Small intestine (tissue), 16 donors: Measurements from ENCODE around the gene SDHC. TPM values are rescaled to one million over a fixed set of nuclear protein-coding genes. Genes with fewer than 3 reads are reported as not detected.

Source experiments
- DNase-seq, 2 donors: peaks; one replicate each; pipeline versions ENCODE4 v3.0.0 to v3.0.0-alpha.2; 2013
- FAIRE-seq: peaks from 2 replicates; lab custom pipeline; 2012; peaks lifted over from hg19 to GRCh38; lab: Jason Lieb, UNC
- H3K27ac ChIP-seq, 3 donors: one replicate each; pipeline ENCODE4 v1.5.1; 2013; ENCODE audit warnings: low read length in 2 of 3, mild to moderate bottlenecking in 2 of 3, control low read depth in 1 of 3, inconsistent platforms in 1 of 3, low read depth in 1 of 3, moderate library complexity in 1 of 3
- H3K27me3 ChIP-seq, 3 donors: one replicate each; pipeline ENCODE4 v1.6.1; 2013; ENCODE audit warnings: low read length in 3 of 3, inconsistent platforms in 1 of 3; ENCODE audit not compliant: control insufficient read depth in 3 of 3, insufficient read depth in 3 of 3
- H3K36me3 ChIP-seq, 3 donors: one replicate each; pipeline ENCODE4 v1.6.1; 2013; ENCODE audit warnings: low read length in 3 of 3, inconsistent platforms in 1 of 3, low read depth in 1 of 3, mild to moderate bottlenecking in 1 of 3, moderate library complexity in 1 of 3; ENCODE audit not compliant: control insufficient read depth in 3 of 3, insufficient read depth in 2 of 3
- H3K4me1 ChIP-seq, 3 donors: one replicate each; pipeline ENCODE4 v1.6.1; 2013; ENCODE audit warnings: low read length in 2 of 3, inconsistent platforms in 1 of 3, low read depth in 1 of 3, mild to moderate bottlenecking in 1 of 3, moderate library complexity in 1 of 3; ENCODE audit not compliant: control insufficient read depth in 3 of 3, insufficient read depth in 2 of 3
- H3K4me3 ChIP-seq, 3 donors: one replicate each; pipeline ENCODE4 v1.5.1; 2013; ENCODE audit warnings: low read length in 3 of 3, control low read depth in 1 of 3, inconsistent platforms in 1 of 3, low read depth in 1 of 3, mild to moderate bottlenecking in 1 of 3, moderate library complexity in 1 of 3
- H3K9me3 ChIP-seq, 2 donors: one replicate each; pipeline ENCODE4 v1.6.1; 2013; ENCODE audit warnings: low read depth in 1 of 2, low read length in 1 of 2; ENCODE audit not compliant: control insufficient read depth in 2 of 2, insufficient read depth in 1 of 2
- WGBS, 3 donors: extraction: QIAGEN DNeasy Blood & Tissue Kit; methylation state at CpG; one replicate each; pipeline ENCODE4 v1.1.7; 2013; 5-methylcytosine and 5-hydroxymethylcytosine counted together
- long read RNA-seq, 10 donors: transcript quantifications; one replicate each; lab custom pipeline, GENCODE V29; 2026
- polyA plus RNA-seq, 4 donors: library from polyadenylated mRNA; stranded (reverse) in 3 of 4; unstranded in 1 of 4; fragments of 200-250 nt in 3 of 4; fragments of 120-200 nt in 1 of 4; gene quantifications; one replicate each; pipeline versions ENCODE4 v1.2.1 to v1.2.3, GENCODE V29; 2013
- donor health status: healthy with polysubstance abuse.
- donor health status: control.
- donor health status: control.
- donor health status: Bipolar disorder and iron deficiency.
- donor health status: healthy.

SDHC gene, protein sequence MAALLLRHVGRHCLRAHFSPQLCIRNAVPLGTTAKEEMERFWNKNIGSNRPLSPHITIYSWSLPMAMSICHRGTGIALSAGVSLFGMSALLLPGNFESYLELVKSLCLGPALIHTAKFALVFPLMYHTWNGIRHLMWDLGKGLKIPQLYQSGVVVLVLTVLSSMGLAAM
- 100 to 1,000 TPM; 175 to 262 (median 211) TPM for polyA plus RNA-seq
- long read RNA-seq, donor 1, result 0 reads
- long read RNA-seq, donor 2, full-length matches to known transcripts, result 36 of 36 reads
- long read RNA-seq, donor 2, partial matches to known transcripts, result 0 of 36 reads
- long read RNA-seq, donor 2, other reads (novel, unspliced or antisense), result 0 of 36 reads
- long read RNA-seq, donor 3, full-length matches to known transcripts, result 46 of 72 reads
- long read RNA-seq, donor 3, partial matches to known transcripts, result 26 of 72 reads
- long read RNA-seq, donor 3, other reads (novel, unspliced or antisense), result 0 of 72 reads
- long read RNA-seq, donor 4, full-length matches to known transcripts, result 1 of 1 reads
- long read RNA-seq, donor 4, partial matches to known transcripts, result 0 of 1 reads
- long read RNA-seq, donor 4, other reads (novel, unspliced or antisense), result 0 of 1 reads
- long read RNA-seq, donor 5, full-length matches to known transcripts, result 6 of 6 reads
- long read RNA-seq, donor 5, partial matches to known transcripts, result 0 of 6 reads
- long read RNA-seq, donor 5, other reads (novel, unspliced or antisense), result 0 of 6 reads
- long read RNA-seq, donor 6, full-length matches to known transcripts, result 45 of 58 reads
- long read RNA-seq, donor 6, partial matches to known transcripts, result 13 of 58 reads
- long read RNA-seq, donor 6, other reads (novel, unspliced or antisense), result 0 of 58 reads
- long read RNA-seq, donor 7, result 0 reads
- long read RNA-seq, donor 8, full-length matches to known transcripts, result 3 of 3 reads
- long read RNA-seq, donor 8, partial matches to known transcripts, result 0 of 3 reads
- long read RNA-seq, donor 8, other reads (novel, unspliced or antisense), result 0 of 3 reads
- long read RNA-seq, donor 9, full-length matches to known transcripts, result 14 of 20 reads
- long read RNA-seq, donor 9, partial matches to known transcripts, result 6 of 20 reads
- long read RNA-seq, donor 9, other reads (novel, unspliced or antisense), result 0 of 20 reads
- long read RNA-seq, donor 10, full-length matches to known transcripts, result 54 of 72 reads
- long read RNA-seq, donor 10, partial matches to known transcripts, result 18 of 72 reads
- long read RNA-seq, donor 10, other reads (novel, unspliced or antisense), result 0 of 72 reads

DNA sequence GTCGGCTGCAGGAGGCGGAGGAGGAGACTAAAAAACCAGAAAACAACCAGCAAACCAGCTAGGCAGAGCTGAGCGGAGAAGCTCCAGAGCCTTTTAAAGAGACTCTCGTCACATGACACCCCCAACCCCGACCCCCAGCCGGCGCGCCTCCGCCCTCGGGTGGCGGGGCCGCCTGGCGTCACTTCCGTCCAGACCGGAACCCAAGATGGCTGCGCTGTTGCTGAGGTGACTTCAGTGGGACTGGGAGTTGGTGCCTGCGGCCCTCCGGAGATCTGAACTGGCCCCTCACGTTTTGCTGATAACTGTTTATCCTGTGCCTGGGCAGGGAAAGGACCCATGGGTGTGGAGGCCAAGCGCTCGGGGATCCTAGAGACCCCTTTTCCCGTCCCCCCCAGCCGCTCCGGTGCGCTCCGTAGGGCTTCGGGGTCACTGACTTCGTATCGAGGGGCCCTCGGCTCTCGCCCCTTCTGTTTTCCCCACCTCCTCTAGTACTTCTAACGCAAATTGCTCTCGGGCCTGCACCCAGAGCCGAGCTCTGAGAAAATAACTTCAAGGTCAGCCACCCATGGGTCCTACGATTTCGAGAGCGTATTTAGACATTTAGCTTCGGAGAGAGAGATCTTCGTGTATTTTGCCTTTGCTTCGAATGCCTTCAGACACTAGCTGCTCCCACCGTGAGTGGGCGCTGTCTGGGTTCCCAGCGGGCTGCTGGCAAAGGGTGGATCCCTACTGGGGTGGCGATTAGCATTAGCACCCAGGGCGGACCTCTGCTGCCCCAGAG lies at the start of gene SDHC:
TSS of gene SDHC (plus strand) at position 181 of the 781 bp plus-strand sequence. CDS start at position 206, 25 bp downstream.
- FAIRE-seq (no peak), DNase-seq (peak; percentile 86 to 95)
- Histone ChIP-seq H3K27me3 (peaks cover 0 to 3% (median 0%) of the 10 kb centered on the region in 3 donors), H3K36me3 (no peaks in the 10 kb centered on the region), H3K4me1 (peaks cover under 1 to 5% (median 3%) of the 10 kb centered on the region in 3 donors), H3K4me3 (peak within 1 kb of the TSS; percentile 66 to 99 (median 67)), H3K27ac (peak within 1 kb of the TSS; percentile 82 to 97 (median 95)), H3K9me3 (no peaks in the 10 kb centered on the region)
- 0 to 2% (median 1%) methylated on average over 35 to 45 of the region's 45 CpGs for WGBS, 3 donors

DNA sequence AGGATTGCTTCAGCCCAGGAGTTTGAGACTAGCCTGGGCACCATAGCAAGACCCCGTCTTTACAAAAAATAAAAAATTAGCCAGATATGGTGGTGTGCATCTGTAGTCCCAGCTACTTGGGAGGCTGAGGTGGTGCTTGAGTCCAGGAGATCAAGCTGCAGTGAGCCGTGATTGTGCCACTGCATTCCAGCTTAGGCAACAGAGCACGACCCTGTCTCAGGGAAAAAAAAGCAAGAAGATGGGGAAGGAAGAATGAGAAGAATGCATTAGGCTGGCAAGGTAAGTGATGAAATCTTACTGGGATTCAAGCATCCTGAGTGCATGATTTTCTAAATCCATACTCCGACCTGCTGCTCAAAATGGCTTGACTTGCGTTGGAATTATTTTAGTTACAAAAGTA lies 48.9 kb upstream of the SDHC start:
- H3K4me1 ChIP-seq, result peaks cover 0 to 15% (median 0%) of the 10 kb centered on the region in 3 donors
- FAIRE-seq, result no peak
- no peak for DNase-seq
- no peak overlapping the region for H3K27ac ChIP-seq
- H3K4me3 ChIP-seq, result no peak overlapping the region
- 83 to 87% (median 86%) methylated on average over 5 of the region's 5 CpGs for WGBS, 3 donors
- no peaks in the 10 kb centered on the region for H3K9me3 ChIP-seq
- H3K27me3 ChIP-seq, result no peaks in the 10 kb centered on the region
- H3K36me3 ChIP-seq, result no peaks in the 10 kb centered on the region

DNA sequence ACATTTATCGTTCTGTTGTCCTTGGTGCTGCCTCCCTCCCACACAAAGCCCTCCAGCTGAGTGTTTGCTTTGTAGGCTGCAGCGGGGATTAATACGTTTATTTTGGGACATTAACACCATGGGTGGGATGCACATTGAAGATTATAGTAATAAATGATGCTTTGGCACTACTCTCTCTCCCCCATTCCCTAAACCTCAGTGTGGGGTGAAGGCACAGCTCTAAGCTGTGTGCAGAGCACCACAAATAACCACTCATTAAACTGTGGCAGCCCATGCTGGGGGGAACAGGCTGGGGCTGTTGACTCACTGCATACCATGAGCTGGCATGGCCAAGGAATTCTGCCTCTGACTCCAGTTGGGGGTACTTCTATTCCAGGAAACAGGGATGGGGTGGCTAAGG lies 48.0 kb upstream of the SDHC start:
- no peak overlapping the region for H3K27ac ChIP-seq
- H3K36me3 ChIP-seq, result no peaks in the 10 kb centered on the region
- WGBS, 3 donors, result 57 to 79% (median 62%) methylated on average over 3 of the region's 3 CpGs
- H3K27me3 ChIP-seq, result no peaks in the 10 kb centered on the region
- FAIRE-seq, result no peak
- H3K9me3 ChIP-seq, result no peaks in the 10 kb centered on the region
- no peak overlapping the region for H3K4me3 ChIP-seq
- peaks cover 0 to 8% (median 0%) of the 10 kb centered on the region in 3 donors for H3K4me1 ChIP-seq
- no peak for DNase-seq

DNA sequence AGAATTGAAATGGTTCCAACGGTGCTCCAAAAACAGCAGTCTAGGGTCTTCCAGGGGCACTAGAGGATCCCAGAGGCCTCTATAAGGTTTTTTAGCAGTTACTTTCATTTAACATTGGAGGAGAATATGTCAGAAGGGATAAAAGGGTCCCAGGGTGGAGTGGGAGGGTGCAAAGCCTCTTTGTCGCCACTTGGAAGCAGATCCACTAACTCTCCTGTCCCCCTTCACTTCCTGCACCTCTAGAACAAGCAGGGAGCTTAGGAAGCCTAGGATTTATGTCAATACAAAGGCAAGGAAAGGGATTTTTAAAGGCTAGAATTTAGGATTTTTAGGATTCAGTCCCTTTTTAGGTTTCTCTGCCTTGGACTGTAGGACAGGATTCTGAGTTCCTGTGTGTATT lies 47.3 kb upstream of the SDHC start:
- Histone ChIP-seq H3K4me3 (no peak overlapping the region), H3K27ac (no peak overlapping the region), H3K27me3 (no peaks in the 10 kb centered on the region), H3K36me3 (no peaks in the 10 kb centered on the region), H3K4me1 (peaks cover 0 to 1% (median 0%) of the 10 kb centered on the region in 3 donors), H3K9me3 (no peaks in the 10 kb centered on the region)
- WGBS, 3 donors, result 61 to 82% (median 80%) methylated on average over 2 of the region's 2 CpGs
- no peak for DNase-seq
- FAIRE-seq, result no peak

DNA sequence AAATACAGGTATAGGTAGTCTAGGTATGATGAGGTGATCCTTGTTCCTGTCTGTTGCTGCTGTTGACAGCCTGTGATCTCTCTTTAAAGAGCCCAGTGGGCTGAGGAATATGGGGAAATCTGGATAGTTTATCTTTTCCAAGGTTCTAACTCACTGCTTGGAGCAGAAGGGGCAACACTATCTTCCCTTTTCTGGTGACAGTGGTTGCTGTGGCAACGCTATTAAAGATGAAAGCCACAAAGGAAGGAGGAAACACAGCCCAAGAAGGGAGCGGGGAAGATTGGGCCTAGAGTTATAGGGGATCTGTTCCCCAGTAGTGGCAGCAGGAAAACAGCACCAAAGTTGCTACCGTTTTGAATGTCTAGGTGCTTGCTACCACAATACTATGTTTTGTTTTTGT lies 46.9 kb upstream of the SDHC start:
- no peak overlapping the region for H3K4me3 ChIP-seq
- no peaks in the 10 kb centered on the region for H3K36me3 ChIP-seq
- WGBS, 3 donors, result 63 to 78% (median 77%) methylated on average over 3 of the region's 3 CpGs
- DNase-seq (no peak), FAIRE-seq (no peak)
- H3K4me1 ChIP-seq, result no peaks in the 10 kb centered on the region
- H3K27me3 ChIP-seq, result no peaks in the 10 kb centered on the region
- H3K27ac ChIP-seq, result no peak overlapping the region
- no peaks in the 10 kb centered on the region for H3K9me3 ChIP-seq

DNA sequence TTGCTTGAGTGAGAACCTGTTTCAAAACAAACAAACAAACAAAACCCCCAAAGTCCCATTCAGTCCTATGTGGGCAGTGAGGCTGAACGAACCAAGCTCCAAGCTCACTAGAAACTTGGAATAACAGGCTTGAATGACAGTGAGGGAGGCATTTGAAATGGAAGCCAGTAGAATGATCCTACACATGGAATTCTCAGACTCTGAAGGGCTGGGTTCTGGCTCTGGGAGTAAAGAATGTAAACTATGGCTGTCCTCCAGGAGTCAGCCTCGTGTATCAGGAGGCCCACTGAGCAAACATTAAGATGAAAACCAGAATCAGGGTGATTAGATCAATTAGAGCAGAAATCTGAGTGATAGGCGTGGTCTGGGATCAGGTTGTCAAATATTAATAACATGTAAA lies 40.8 kb upstream of the SDHC start:
- WGBS, 3 donors, result 33 to 49% (median 33%) methylated on average over 3 of the region's 3 CpGs
- no peaks in the 10 kb centered on the region for H3K36me3 ChIP-seq
- H3K27me3 ChIP-seq, result no peaks in the 10 kb centered on the region
- no peaks in the 10 kb centered on the region for H3K4me1 ChIP-seq
- FAIRE-seq (no peak), DNase-seq (no peak)
- no peaks in the 10 kb centered on the region for H3K9me3 ChIP-seq
- H3K27ac ChIP-seq, result no peak overlapping the region
- no peak overlapping the region for H3K4me3 ChIP-seq

DNA sequence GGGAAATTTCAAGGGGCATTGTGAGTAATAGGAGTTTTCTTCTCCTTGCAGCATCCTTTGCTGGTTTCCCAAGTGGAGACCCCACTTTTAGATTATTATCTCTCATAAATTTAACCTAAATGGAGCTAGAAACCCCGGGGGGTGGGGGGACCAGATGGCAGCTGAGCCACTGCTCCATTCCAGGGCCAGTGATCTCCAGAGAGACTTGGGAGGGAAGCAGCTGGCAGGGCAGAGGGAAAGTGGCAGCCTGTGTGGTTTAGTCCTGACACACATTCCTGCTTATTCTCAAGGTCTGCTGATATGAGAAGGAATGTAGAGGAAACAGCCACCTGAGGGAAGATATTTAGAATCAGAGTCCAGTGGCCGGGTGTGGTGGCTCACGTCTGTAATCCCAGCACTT lies 39.3 kb upstream of the SDHC start:
- no peaks in the 10 kb centered on the region for H3K4me1 ChIP-seq
- H3K27me3 ChIP-seq, result no peaks in the 10 kb centered on the region
- no peaks in the 10 kb centered on the region for H3K36me3 ChIP-seq
- FAIRE-seq (no peak), DNase-seq (no peak)
- no peak overlapping the region for H3K27ac ChIP-seq
- H3K9me3 ChIP-seq, result no peaks in the 10 kb centered on the region
- H3K4me3 ChIP-seq, result no peak overlapping the region
- 27 to 54% (median 37%) methylated on average over 3 of the region's 3 CpGs for WGBS, 3 donors
